IPS-15b (cell line): ENCODE data around the gene SET.
"Not testable (repeated sequence)": the region's sequence is repeated elsewhere in the genome, so short reads cannot be mapped to it uniquely, and the experiment has no call there.

ENCODE experiments used
- H3K27me3 ChIP-seq: one replicate; pipeline ENCODE4 v1.6.1; 2013; ENCODE audit warnings: low read length; ENCODE audit not compliant: control insufficient read depth, insufficient read depth
- H3K36me3 ChIP-seq: one replicate; pipeline ENCODE4 v1.6.1; 2013; ENCODE audit warnings: low read length; ENCODE audit not compliant: control insufficient read depth, insufficient read depth
- H3K4me1 ChIP-seq: one replicate; pipeline ENCODE4 v1.6.1; 2013; ENCODE audit warnings: mild to moderate bottlenecking, low read length; ENCODE audit not compliant: control insufficient read depth, insufficient read depth
- H3K4me3 ChIP-seq: one replicate; pipeline ENCODE4 v1.5.1; 2013; ENCODE audit warnings: low read depth, low read length
- H3K9ac ChIP-seq: one replicate; pipeline ENCODE4 v1.6.1; 2013; ENCODE audit warnings: low read depth, mild to moderate bottlenecking, low read length
- H3K9me3 ChIP-seq: one replicate; pipeline ENCODE4 v1.6.1; 2013; ENCODE audit warnings: mild to moderate bottlenecking, low read length; ENCODE audit not compliant: control insufficient read depth, insufficient read depth

SET gene

DNA sequence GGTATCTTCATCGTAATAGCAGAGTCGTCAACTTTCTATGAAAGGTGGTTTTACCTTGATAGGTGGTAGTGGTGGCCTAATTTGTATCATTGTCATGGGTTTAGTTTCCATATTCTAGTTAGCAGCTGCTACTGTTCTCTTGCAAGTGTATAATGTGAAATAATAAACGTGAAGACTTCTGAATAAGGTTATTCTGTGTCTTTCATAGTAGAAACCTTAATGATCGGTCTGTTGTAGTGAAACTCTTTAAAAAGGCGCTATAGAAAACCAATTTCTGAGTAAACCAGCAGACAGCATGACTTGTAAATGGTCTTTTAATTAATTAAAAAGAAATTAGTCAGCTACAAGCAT lies 1.6 kb downstream of the SET start:
- Histone ChIP-seq H3K9me3 (no peaks in the 10 kb centered on the region), H3K9ac (peak overlapping the region; percentile 91), H3K27me3 (no peaks in the 10 kb centered on the region), H3K4me1 (peaks cover 10% of the 10 kb centered on the region), H3K36me3 (peaks cover 36% of the 10 kb centered on the region), H3K4me3 (peak overlapping the region; percentile 99)

DNA sequence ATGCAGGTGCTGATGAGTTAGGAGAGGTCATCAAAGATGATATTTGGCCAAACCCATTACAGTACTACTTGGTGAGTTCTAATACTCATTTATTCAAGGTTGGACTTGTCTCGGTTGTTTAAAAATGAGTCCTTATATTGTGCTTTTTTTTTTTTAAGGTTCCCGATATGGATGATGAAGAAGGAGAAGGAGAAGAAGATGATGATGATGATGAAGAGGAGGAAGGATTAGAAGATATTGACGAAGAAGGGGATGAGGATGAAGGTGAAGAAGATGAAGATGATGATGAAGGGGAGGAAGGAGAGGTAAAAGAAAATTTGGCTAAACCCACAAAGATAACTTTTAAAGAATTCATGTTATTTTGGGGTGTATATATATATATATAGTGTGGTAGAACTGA lies 4.7 kb downstream of the SET start:
- H3K36me3 ChIP-seq, result peaks cover 31% of the 10 kb centered on the region
- H3K4me1 ChIP-seq, H3K9ac ChIP-seq: not testable (repeated sequence)

GRCh38 chr9:128694344-128694743 lies 5.3 kb downstream of the SET start:
- H3K27me3 ChIP-seq, result no peaks in the 10 kb centered on the region
- no peak overlapping the region for H3K9ac ChIP-seq
- peaks cover 31% of the 10 kb centered on the region for H3K36me3 ChIP-seq
- peaks cover 3% of the 10 kb centered on the region for H3K4me1 ChIP-seq
- H3K9me3 ChIP-seq, result no peaks in the 10 kb centered on the region
- H3K4me3 ChIP-seq, result no peak overlapping the region

More for the DNA sequence above, 4.7 kb downstream of the SET start:
- H3K27me3 ChIP-seq, H3K4me3 ChIP-seq, H3K9me3 ChIP-seq: not testable (repeated sequence)

DNA sequence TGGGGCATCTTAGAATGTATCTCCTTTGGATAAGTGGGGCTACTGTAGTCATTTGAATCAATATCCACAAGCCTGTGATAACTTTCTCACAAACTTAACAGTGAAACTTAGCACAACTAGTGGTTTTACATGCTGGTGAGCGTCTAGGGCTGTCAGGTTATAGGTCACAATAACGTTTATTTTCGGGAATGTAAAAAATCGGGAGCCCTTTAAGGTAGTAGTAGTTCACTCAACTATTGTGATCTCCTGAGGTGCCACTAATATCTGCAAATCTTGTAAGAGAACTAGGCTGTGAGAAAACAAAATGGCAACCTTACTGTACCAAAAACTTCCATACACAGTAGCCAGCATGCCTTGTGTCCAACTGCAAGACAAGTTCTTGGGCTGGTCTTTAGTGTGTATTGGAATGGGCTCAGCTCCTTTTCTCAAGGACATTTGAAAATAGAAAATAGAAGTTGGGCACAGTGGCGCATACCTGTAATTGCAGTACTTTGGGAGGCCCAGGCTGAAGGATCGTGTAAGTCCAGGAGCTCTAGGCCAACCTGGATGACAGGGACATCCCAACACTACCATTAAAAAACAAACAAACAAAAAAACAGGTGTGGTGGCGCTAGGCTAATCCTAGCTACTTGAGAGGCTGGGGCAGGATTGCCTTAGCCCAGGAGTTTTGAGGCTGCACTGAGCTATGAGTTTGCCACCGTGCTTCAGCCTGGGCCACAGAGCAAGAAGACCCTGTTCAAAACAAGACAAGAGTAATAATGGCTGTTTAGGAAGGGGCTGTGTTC lies 8.1 kb downstream of the SET start:
- Histone ChIP-seq H3K36me3 (peaks cover 24% of the 10 kb centered on the region), H3K9ac (no peak overlapping the region), H3K4me3 (no peak overlapping the region), H3K9me3 (no peaks in the 10 kb centered on the region), H3K4me1 (no peaks in the 10 kb centered on the region), H3K27me3 (no peaks in the 10 kb centered on the region)

- H3K4me1 ChIP-seq, H3K36me3 ChIP-seq, H3K9me3 ChIP-seq, H3K4me3 ChIP-seq, H3K27me3 ChIP-seq, H3K9ac ChIP-seq: not testable (repeated sequence)
These were observed 10.2 kb downstream of the SET start for GRCh38 chr9:128699096-128699795.

- Histone ChIP-seq H3K9ac (no peak overlapping the region), H3K4me3 (no peak overlapping the region), H3K36me3 (peaks cover 2% of the 10 kb centered on the region), H3K4me1 (no peaks in the 10 kb centered on the region), H3K27me3 (no peaks in the 10 kb centered on the region), H3K9me3 (no peaks in the 10 kb centered on the region)
These were observed 12.3 kb downstream of the SET start for GRCh38 chr9:128701227-128701854.

DNA sequence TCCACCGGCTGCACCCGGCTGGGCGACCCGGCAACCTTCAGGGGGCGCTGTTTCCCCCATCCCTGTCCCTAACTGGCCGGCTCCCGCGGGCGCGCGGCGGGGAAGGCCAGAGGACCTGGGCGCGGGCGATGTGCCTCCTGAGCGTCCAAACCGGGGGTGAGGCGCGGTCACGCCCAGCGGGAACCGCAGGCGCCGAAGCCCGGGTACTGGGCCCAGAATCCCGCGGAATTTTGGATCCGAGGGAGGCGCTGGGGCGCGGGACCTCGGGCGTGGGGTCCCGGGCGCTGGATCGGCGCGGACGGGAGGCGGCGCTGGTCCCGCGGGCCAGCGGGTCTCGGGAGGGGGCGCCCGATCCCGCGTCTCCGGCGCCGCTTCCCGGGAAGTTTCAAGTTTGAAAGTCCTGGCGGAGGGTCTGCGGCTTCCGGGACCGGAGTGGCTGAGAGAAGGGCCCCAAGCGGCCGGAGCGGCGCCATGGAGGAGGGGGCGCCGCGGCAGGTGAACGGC lies 13.5 kb downstream of the SET start, which contains the start of gene PKN3:
TSS of gene PKN3 (plus strand) at position 59 of the 504 bp plus-strand sequence. CDS start at position 472, 413 bp downstream.
- peak within 1 kb of the TSS; percentile 69 for H3K4me3 ChIP-seq
- no peaks in the 10 kb centered on the region for H3K27me3 ChIP-seq
- no peaks in the 10 kb centered on the region for H3K9me3 ChIP-seq
- peak within 1 kb of the TSS; percentile 16 for H3K9ac ChIP-seq
- peaks cover 9% of the 10 kb centered on the region for H3K36me3 ChIP-seq
- no peaks in the 10 kb centered on the region for H3K4me1 ChIP-seq

GRCh38 chr9:128702949-128703615 lies 14.1 kb downstream of the SET start:
- H3K4me3 ChIP-seq, result peak overlapping the region; percentile 69
- H3K36me3 ChIP-seq, result peaks cover 9% of the 10 kb centered on the region
- H3K9ac ChIP-seq, result peak overlapping the region; percentile 16
- no peaks in the 10 kb centered on the region for H3K4me1 ChIP-seq
- no peaks in the 10 kb centered on the region for H3K27me3 ChIP-seq
- H3K9me3 ChIP-seq, result no peaks in the 10 kb centered on the region

DNA sequence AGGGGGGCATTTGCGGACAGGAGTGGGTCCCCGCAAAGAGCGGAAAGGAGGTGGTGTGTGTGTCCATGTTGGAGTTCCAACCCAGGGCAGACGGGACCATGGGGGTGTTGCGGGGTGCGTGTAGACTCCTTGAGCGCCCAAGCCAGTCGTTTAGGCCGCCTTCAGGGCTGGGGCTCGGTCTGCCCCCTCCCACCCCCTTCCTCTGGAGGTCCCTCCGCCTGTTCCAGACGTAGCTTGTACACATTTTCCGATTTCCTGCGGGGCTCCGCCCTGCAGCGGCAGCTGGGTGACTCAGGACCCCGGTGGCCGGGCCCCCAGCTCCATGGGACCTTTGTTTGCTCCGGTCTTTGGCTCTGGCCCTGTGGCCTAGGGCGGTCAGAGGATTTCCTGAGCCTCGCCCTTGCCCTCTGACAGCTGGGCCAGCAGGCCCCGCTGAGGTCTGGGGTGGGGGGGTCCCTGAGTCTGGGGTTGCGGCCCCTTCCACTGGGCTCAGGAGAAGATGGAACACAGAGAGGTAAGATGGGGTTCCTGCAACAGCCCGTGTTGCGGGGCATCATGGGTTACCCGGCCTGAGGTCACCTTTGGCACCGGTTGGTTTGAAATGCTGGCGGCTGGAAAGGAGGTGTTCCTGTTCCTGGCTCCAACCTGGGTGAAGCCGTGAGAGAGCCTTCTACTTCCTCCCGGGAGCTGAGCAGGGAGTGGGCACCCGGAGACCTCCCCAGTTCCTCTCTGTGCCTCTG lies 14.8 kb downstream of the SET start:
- H3K4me3 ChIP-seq, result peak overlapping the region; percentile 69
- H3K27me3 ChIP-seq, result no peaks in the 10 kb centered on the region
- H3K9me3 ChIP-seq, result no peaks in the 10 kb centered on the region
- no peaks in the 10 kb centered on the region for H3K4me1 ChIP-seq
- H3K9ac ChIP-seq, result peak overlapping the region; percentile 16
- H3K36me3 ChIP-seq, result peaks cover 9% of the 10 kb centered on the region

- no peaks in the 10 kb centered on the region for H3K27me3 ChIP-seq
- no peaks in the 10 kb centered on the region for H3K9me3 ChIP-seq
- no peaks in the 10 kb centered on the region for H3K4me1 ChIP-seq
- H3K4me3 ChIP-seq, result no peak overlapping the region
- peaks cover 9% of the 10 kb centered on the region for H3K36me3 ChIP-seq
- H3K9ac ChIP-seq, result no peak overlapping the region
These were observed 15.3 kb downstream of the SET start for GRCh38 chr9:128704356-128704670.
